GM12892 (cell line): ENCODE measurements around the gene CLEC4M.

Experiments
- POLR2A ChIP-seq: IDR thresholded peaks from 2 replicates; pipeline ENCODE4 v1.6.1; 2011; ENCODE audit warnings: low read depth, low read length, control low read depth
- POLR2AphosphoS5 ChIP-seq: IDR thresholded peaks from 2 replicates; pipeline ENCODE4 v1.6.1; 2011; ENCODE audit warnings: low read depth, low read length, control low read depth
- TAF1 ChIP-seq: IDR thresholded peaks from 2 replicates; pipeline ENCODE4 v1.6.1; 2011; ENCODE audit warnings: low read depth, mild to moderate bottlenecking, control low read depth, low read length, borderline replicate concordance

DNA sequence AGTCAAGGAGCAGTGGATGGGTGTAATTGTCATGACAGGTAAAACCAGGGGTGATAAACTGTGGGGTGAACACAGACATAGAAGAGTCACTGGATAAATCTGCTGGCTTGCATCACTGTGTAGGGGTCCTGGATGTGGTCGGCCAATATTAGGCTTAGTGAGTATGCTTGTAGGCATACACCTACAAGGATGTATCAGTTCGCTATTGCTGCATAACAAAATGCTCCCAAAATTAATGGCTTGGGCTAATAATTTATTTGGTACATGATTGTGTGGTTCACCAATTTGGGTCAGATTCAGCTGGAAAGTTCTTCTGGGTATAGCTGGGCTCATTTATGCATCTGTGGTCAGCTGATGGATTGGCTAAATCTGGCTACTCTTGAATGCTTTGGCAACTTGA, 55.8 kb downstream of the CLEC4M start:
- no peak for TF ChIP-seq POLR2A
- TF ChIP-seq TAF1 = no peak
- TF ChIP-seq POLR2AphosphoS5 = no peak
